ENCODE measurements around the gene SLIT1.
A peak's percentile ranks its signal among the peaks of the same experiment; 100 is the strongest.
"Not testable (repeated sequence)": the region's sequence is repeated elsewhere in the genome, so short reads cannot be mapped to it uniquely, and the experiment has no call there.

The SLIT1 gene

GRCh38 chr10:97105303-97105702, 80.5 kb downstream of the SLIT1 start:
- no peak for DNase-seq

- DNase-seq, result no peak
Measured at GRCh38 chr10:97103316-97104080, 82.3 kb downstream of the SLIT1 start.

GRCh38 chr10:97102441-97102840, 83.3 kb downstream of the SLIT1 start:
- DNase-seq, result no peak

- no peak for DNase-seq
Measured at GRCh38 chr10:97101166-97101940, 84.4 kb downstream of the SLIT1 start.

GRCh38 chr10:97100657-97101056, 85.1 kb downstream of the SLIT1 start:
- no peak for DNase-seq

- no peak for DNase-seq
Measured at GRCh38 chr10:97099868-97100267, 85.9 kb downstream of the SLIT1 start.

- DNase-seq, result no peak
Measured at GRCh38 chr10:97099089-97099488, 86.7 kb downstream of the SLIT1 start.

- no peak for DNase-seq
Measured at GRCh38 chr10:97097084-97097433, 88.7 kb downstream of the SLIT1 start.

- DNase-seq, result peak; percentile 23
Measured at GRCh38 chr10:97096261-97097083, 89.3 kb downstream of the SLIT1 start.

GRCh38 chr10:97095701-97096260, 90.0 kb downstream of the SLIT1 start:
- peak; percentile 23 for DNase-seq

DNA sequence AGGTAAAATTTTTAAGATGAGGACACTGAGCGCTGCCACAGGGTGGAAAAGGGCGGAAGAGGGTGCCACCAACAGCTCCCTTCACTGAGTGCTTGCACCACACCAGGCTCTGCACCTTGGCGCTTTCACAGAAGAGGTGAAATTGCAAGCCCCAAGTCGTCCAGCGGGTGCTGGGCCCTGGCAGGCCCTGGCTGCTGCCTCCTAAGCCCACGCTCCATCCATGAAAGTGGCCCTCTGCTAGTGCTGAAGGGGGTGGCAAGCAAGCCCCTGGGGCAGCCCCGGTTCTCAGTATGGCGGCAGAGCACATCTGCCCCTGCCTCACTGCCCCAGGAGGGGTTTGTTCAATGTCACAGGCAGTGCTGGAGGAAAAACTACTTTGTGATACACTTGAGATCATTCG, 95.1 kb downstream of the SLIT1 start:
- DNase-seq, result no peak

GRCh38 chr10:97090035-97090434, 95.7 kb downstream of the SLIT1 start:
- no peak for DNase-seq

DNA sequence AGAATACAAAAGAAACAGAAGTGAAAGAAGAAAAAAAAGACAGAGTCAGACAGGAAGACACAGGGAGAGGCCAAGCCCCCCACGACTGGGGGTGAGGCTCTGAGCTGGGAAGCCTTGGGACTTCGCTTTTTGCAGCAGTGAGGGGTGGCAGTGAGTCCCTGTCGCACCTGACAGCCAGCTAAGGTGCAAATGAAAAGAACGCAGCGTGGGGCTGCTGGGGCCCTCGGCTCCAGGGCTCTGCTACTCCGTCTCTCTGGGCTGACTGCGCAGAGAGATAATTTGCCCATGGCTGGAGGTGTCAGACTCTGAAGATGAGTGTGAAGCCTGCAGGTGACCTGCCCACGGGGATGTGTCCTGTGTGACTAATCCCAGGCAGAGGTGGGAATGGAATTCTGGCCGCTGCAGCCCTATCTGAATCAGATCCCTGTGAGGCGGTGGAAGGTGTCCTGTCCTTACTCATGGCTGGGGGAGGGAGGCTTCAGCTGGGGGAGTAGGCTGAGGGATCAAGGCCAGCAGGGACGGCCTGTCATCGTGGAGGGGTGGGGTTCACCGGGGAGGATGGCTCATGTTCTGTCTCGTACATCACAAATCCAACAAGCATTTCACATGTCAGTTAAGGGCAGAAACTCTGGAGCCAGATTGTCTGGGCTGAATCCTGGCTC, 96.4 kb downstream of the SLIT1 start:
- no peak for DNase-seq

DNA sequence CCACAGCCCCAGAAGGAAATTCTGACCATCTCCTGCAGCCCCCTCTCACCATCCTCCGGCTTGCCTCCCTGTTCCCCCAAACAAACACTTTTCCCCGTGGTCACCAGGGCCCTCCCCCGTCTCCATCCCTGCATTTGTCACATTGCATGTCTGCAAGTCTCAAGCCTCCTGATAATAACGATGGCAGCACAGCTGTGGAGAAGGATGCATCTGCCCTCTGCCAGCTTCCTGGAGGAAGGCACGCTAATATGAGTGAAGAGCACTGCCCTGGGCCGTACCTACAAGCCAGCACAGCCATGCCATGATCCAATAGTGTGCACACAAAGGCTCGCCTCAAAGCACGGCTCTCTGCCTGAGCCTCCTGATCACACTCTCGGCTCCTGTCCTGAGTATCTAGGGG, 98.5 kb downstream of the SLIT1 start:
- no peak for DNase-seq

DNA sequence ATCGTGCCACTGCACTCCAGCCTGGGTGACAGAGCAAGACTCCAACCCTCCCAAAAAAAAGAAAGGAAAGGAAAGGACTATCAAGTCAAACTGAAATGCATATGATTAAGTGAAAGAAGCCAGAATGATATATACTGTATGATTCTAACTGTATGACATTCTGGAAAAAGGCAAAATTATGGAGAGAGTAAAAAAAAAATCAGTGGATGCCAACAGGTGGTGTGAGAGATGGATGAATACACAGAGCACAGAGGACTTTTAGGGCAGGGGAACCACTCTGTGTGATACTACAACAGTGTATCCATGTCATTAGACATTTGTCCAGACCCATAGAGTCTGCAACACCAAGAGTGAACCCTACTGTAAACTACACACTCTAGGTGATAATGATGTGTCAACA, 99.2 kb downstream of the SLIT1 start:
- DNase-seq, result no peak

- no peak for DNase-seq
Measured at GRCh38 chr10:97083228-97083829, 102.4 kb downstream of the SLIT1 start.

DNA sequence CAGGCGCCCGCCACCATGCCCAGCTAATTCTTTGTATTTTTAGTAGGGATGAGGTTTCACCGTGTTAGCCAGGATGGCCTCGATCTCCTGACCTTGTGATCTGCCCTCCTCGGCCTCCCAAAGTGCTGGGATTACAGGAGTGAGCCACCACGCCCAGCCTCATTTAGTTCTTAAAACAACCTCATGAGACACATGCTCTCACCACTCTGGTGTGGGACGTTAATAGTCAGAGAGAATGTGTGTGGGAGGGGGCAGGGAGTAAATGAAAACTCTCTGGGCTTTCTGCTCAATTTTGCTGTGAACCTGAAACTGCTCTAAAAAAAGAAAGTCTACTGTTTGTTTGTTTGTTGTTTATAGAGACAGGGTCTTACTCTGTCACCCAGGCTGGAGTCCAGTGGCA, 103.2 kb downstream of the SLIT1 start:
- DNase-seq, result not testable (repeated sequence)

DNA sequence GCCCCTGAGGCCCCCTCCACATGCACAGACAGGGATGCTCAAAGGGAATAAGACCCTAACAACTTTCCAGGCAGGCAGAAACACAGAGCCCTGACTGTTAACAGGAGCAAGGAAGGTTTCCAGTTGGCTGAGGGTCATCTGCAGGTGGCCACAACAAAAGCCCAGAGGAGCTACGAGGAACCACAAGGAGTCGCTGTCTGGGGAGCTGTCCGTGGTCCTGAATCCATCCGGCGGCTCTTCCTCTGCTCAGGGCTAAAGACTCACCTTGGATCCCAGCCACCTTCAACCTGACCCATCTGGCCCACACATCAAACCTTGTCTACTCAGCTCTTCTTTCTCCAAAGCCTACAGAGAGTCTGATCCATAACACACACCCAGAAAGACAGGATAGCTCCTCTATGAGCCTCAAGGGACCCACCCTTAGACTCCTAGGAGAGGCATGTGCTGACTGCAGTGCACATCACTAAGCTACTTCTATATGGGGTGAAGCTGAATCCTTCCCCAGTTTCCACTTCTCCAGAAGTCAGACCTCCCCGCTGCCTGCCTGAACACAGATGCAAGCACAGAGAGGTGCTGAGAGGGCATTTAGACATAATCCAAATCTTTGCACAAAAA, 104.0 kb downstream of the SLIT1 start:
- no peak for DNase-seq

- no peak for DNase-seq
Measured at GRCh38 chr10:97080051-97080776, 105.5 kb downstream of the SLIT1 start.

DNA sequence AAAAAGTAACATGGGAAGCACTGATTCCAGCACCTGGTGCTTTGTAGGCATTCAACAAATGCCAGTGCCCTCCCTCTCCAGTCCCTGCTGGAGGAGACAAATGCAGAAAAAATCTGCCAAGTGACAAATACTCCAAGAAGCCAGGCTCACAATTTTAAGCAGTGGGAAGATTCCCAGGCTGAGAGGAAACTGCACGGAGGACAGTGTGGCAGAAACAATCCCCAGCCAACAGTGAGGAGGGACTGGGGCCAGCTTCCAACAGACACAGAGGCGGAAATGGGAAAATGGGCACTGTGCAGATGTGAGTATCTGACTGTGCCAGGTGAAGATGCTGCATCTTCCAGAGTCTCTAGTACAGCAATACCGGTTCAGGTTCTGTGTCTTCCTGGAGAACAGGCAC, 106.3 kb downstream of the SLIT1 start:
- no peak for DNase-seq

DNA sequence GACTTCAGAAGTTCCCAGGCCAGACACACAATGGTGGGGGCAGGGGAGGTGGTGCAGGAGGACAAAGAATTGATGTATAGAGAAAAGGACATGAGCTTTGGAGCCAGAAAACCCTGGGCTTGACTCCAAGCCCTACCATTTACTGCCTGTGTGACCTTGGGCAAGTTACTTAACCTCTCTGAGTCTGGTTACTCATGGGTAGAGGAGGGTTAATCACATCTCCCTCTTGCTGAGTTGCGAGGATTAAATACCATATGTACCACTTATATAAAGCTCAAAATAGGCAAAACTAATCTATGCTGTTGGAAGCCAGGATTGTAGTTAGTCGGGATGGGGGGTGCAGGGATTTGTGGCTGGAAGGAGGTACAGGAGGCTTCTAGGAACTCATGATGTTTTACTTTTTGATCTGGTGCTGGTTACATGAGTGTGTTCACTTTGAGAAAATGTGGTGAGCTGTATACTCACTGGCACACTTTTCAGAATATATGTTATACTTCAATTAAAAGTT, 106.8 kb downstream of the SLIT1 start:
- no peak for DNase-seq

Data from DMS79 treated with DMSO at 0.1 percent for 48 hours (cell line).